ENCODE results near the gene IWS1.
A peak's percentile ranks its signal among the peaks of the same experiment; 100 is the strongest.

The IWS1 gene

GRCh38 chr2:127563458-127564428 lies 37.5 kb upstream of the IWS1 start:
- Histone ChIP-seq H3K4me2 (ENCODE audit: low read length) (no peak overlapping the region), H2BK120ac (ENCODE audit: low read depth, low read length) (no peak overlapping the region), H3K4me1 (ENCODE audit: control insufficient read depth, low read depth, low read length) (no peaks in the 10 kb centered on the region), H3K56ac (ENCODE audit: low read length) (no peak overlapping the region), H2BK5ac (ENCODE audit: low read length) (no peak overlapping the region), H3K79me2 (ENCODE audit: control insufficient read depth, insufficient read depth, low read length) (no peaks in the 10 kb centered on the region), H3K9ac (ENCODE audit: low read length) (no peak overlapping the region), H3K27me3 (ENCODE audit: insufficient read depth, low read length, poor library complexity) (no peaks in the 10 kb centered on the region), H3K27ac (ENCODE audit: low read depth, low read length) (no peak overlapping the region), H3K18ac (ENCODE audit: low read length) (no peak overlapping the region), H4K8ac (ENCODE audit: low read depth, low read length) (no peak overlapping the region), H3K23ac (ENCODE audit: low read length) (no peak overlapping the region), H3K4me3 (ENCODE audit: low read length) (no peak overlapping the region), H2BK15ac (replicated peaks; ENCODE audit: low read depth) (no peak overlapping the region), H3K36me3 (ENCODE audit: control insufficient read depth, insufficient read depth, low read length) (no peaks in the 10 kb centered on the region), H3K4ac (ENCODE audit: low read depth, low read length) (no peak overlapping the region), H2AK5ac (ENCODE audit: low read length) (no peak overlapping the region), H4K5ac (ENCODE audit: low read length) (no peak overlapping the region), H3K79me1 (ENCODE audit: low read length) (no peaks in the 10 kb centered on the region)
- DNase-seq, result no peak
- WGBS (ENCODE audit: extremely low coverage, insufficient coverage, low lambda C conversion rate), result no CpG with 5 or more reads among the region's 14 CpGs

- no peak overlapping the region for H3K4me3 ChIP-seq (ENCODE audit: low read length)
- no peaks in the 10 kb centered on the region for H3K79me1 ChIP-seq (ENCODE audit: low read length)
- H3K18ac ChIP-seq (ENCODE audit: low read length), result no peak overlapping the region
- H4K5ac ChIP-seq (ENCODE audit: low read length), result no peak overlapping the region
- no peak overlapping the region for H3K27ac ChIP-seq (ENCODE audit: low read depth, low read length)
- no peaks in the 10 kb centered on the region for H3K27me3 ChIP-seq (ENCODE audit: insufficient read depth, low read length, poor library complexity)
- H3K4me2 ChIP-seq (ENCODE audit: low read length), result no peak overlapping the region
- no peak overlapping the region for H3K4ac ChIP-seq (ENCODE audit: low read depth, low read length)
- H3K9ac ChIP-seq (ENCODE audit: low read length), result no peak overlapping the region
- H2BK5ac ChIP-seq (ENCODE audit: low read length), result no peak overlapping the region
- WGBS (ENCODE audit: extremely low coverage, insufficient coverage, low lambda C conversion rate), result no CpG with 5 or more reads among the region's 2 CpGs
- no peaks in the 10 kb centered on the region for H3K4me1 ChIP-seq (ENCODE audit: control insufficient read depth, low read depth, low read length)
- no peak overlapping the region for H4K8ac ChIP-seq (ENCODE audit: low read depth, low read length)
- H2BK15ac ChIP-seq (replicated peaks; ENCODE audit: low read depth), result no peak overlapping the region
- H2BK120ac ChIP-seq (ENCODE audit: low read depth, low read length), result no peak overlapping the region
- H3K56ac ChIP-seq (ENCODE audit: low read length), result no peak overlapping the region
- no peaks in the 10 kb centered on the region for H3K79me2 ChIP-seq (ENCODE audit: control insufficient read depth, insufficient read depth, low read length)
- no peak overlapping the region for H3K23ac ChIP-seq (ENCODE audit: low read length)
- DNase-seq, result no peak
- H2AK5ac ChIP-seq (ENCODE audit: low read length), result no peak overlapping the region
- H3K36me3 ChIP-seq (ENCODE audit: control insufficient read depth, insufficient read depth, low read length), result no peaks in the 10 kb centered on the region
These were observed 36.6 kb upstream of the IWS1 start for GRCh38 chr2:127562936-127563335.

- H2BK120ac ChIP-seq (ENCODE audit: low read depth, low read length), result no peak overlapping the region
- H2BK15ac ChIP-seq (replicated peaks; ENCODE audit: low read depth), result no peak overlapping the region
- H3K56ac ChIP-seq (ENCODE audit: low read length), result no peak overlapping the region
- H3K9ac ChIP-seq (ENCODE audit: low read length), result no peak overlapping the region
- no peak overlapping the region for H3K4ac ChIP-seq (ENCODE audit: low read depth, low read length)
- no CpG with 5 or more reads among the region's 8 CpGs for WGBS (ENCODE audit: extremely low coverage, insufficient coverage, low lambda C conversion rate)
- H3K36me3 ChIP-seq (ENCODE audit: control insufficient read depth, insufficient read depth, low read length), result no peaks in the 10 kb centered on the region
- H2BK5ac ChIP-seq (ENCODE audit: low read length), result no peak overlapping the region
- H3K18ac ChIP-seq (ENCODE audit: low read length), result no peak overlapping the region
- no peaks in the 10 kb centered on the region for H3K27me3 ChIP-seq (ENCODE audit: insufficient read depth, low read length, poor library complexity)
- no peaks in the 10 kb centered on the region for H3K79me1 ChIP-seq (ENCODE audit: low read length)
- no peak overlapping the region for H3K4me2 ChIP-seq (ENCODE audit: low read length)
- no peaks in the 10 kb centered on the region for H3K79me2 ChIP-seq (ENCODE audit: control insufficient read depth, insufficient read depth, low read length)
- no peak overlapping the region for H3K4me3 ChIP-seq (ENCODE audit: low read length)
- DNase-seq, result no peak
- no peaks in the 10 kb centered on the region for H3K4me1 ChIP-seq (ENCODE audit: control insufficient read depth, low read depth, low read length)
- H2AK5ac ChIP-seq (ENCODE audit: low read length), result no peak overlapping the region
- no peak overlapping the region for H4K8ac ChIP-seq (ENCODE audit: low read depth, low read length)
- H3K23ac ChIP-seq (ENCODE audit: low read length), result no peak overlapping the region
- no peak overlapping the region for H3K27ac ChIP-seq (ENCODE audit: low read depth, low read length)
- H4K5ac ChIP-seq (ENCODE audit: low read length), result no peak overlapping the region
These were observed 35.1 kb upstream of the IWS1 start for GRCh38 chr2:127561371-127561770.

- no CpG with 5 or more reads among the region's 5 CpGs for WGBS (ENCODE audit: extremely low coverage, insufficient coverage, low lambda C conversion rate)
- Histone ChIP-seq H3K4me3 (ENCODE audit: low read length) (no peak overlapping the region), H2AK5ac (ENCODE audit: low read length) (no peak overlapping the region), H4K8ac (ENCODE audit: low read depth, low read length) (no peak overlapping the region), H3K27ac (ENCODE audit: low read depth, low read length) (no peak overlapping the region), H3K4ac (ENCODE audit: low read depth, low read length) (no peak overlapping the region), H3K4me1 (ENCODE audit: control insufficient read depth, low read depth, low read length) (no peaks in the 10 kb centered on the region), H3K23ac (ENCODE audit: low read length) (no peak overlapping the region), H2BK5ac (ENCODE audit: low read length) (no peak overlapping the region), H3K9ac (ENCODE audit: low read length) (no peak overlapping the region), H3K56ac (ENCODE audit: low read length) (no peak overlapping the region), H3K18ac (ENCODE audit: low read length) (no peak overlapping the region), H3K27me3 (ENCODE audit: insufficient read depth, low read length, poor library complexity) (no peaks in the 10 kb centered on the region), H3K36me3 (ENCODE audit: control insufficient read depth, insufficient read depth, low read length) (no peaks in the 10 kb centered on the region), H2BK15ac (replicated peaks; ENCODE audit: low read depth) (no peak overlapping the region), H4K5ac (ENCODE audit: low read length) (no peak overlapping the region), H2BK120ac (ENCODE audit: low read depth, low read length) (no peak overlapping the region), H3K79me2 (ENCODE audit: control insufficient read depth, insufficient read depth, low read length) (no peaks in the 10 kb centered on the region), H3K79me1 (ENCODE audit: low read length) (no peaks in the 10 kb centered on the region), H3K4me2 (ENCODE audit: low read length) (no peak overlapping the region)
- DNase-seq, result no peak
These were observed 34.6 kb upstream of the IWS1 start for GRCh38 chr2:127560931-127561280.

GRCh38 chr2:127560201-127560930 lies 34.1 kb upstream of the IWS1 start:
- Histone ChIP-seq H3K4me3 (ENCODE audit: low read length) (no peak overlapping the region), H3K4ac (ENCODE audit: low read depth, low read length) (no peak overlapping the region), H3K27me3 (ENCODE audit: insufficient read depth, low read length, poor library complexity) (no peaks in the 10 kb centered on the region), H3K4me1 (ENCODE audit: control insufficient read depth, low read depth, low read length) (no peaks in the 10 kb centered on the region), H3K27ac (ENCODE audit: low read depth, low read length) (no peak overlapping the region), H2BK15ac (replicated peaks; ENCODE audit: low read depth) (no peak overlapping the region), H3K18ac (ENCODE audit: low read length) (no peak overlapping the region), H3K56ac (ENCODE audit: low read length) (peak overlapping the region; percentile 10), H3K79me2 (ENCODE audit: control insufficient read depth, insufficient read depth, low read length) (no peaks in the 10 kb centered on the region), H2AK5ac (ENCODE audit: low read length) (no peak overlapping the region), H3K23ac (ENCODE audit: low read length) (no peak overlapping the region), H2BK120ac (ENCODE audit: low read depth, low read length) (no peak overlapping the region), H3K36me3 (ENCODE audit: control insufficient read depth, insufficient read depth, low read length) (no peaks in the 10 kb centered on the region), H2BK5ac (ENCODE audit: low read length) (no peak overlapping the region), H3K79me1 (ENCODE audit: low read length) (no peaks in the 10 kb centered on the region), H3K9ac (ENCODE audit: low read length) (no peak overlapping the region), H4K8ac (ENCODE audit: low read depth, low read length) (no peak overlapping the region), H3K4me2 (ENCODE audit: low read length) (no peak overlapping the region), H4K5ac (ENCODE audit: low read length) (no peak overlapping the region)
- no peak for DNase-seq
- no CpG with 5 or more reads among the region's 13 CpGs for WGBS (ENCODE audit: extremely low coverage, insufficient coverage, low lambda C conversion rate)

All from mesendoderm (in vitro differentiated cells).